B cell (primary cell): ENCODE measurements around the gene C15orf40. TPM values are rescaled to one million over a fixed set of nuclear protein-coding genes. Genes with fewer than 3 reads are reported as not detected.

ENCODE experiments used
- ATAC-seq: fragments of 200-7000 bp; cut with Tn5 transposase; one replicate; pipeline ENCODE4 v1.10.0; 2021; ENCODE audit warnings: low read depth, mild to moderate bottlenecking, moderate number of reproducible peaks, moderate library complexity
- CTCF ChIA-PET: fragments of 350-600 bp; sonication (Branson Sonifier 250); formaldehyde crosslinking; loops from one replicate; lab custom pipeline; 2021; ENCODE audit warnings: antibody characterized with exemption, inconsistent platforms; lab: Charles Lee
- POLR2A ChIA-PET: fragments of 350-600 bp; sonication (Branson Sonifier 250); formaldehyde crosslinking; loops from one replicate; lab custom pipeline; 2021; ENCODE audit warnings: antibody characterized with exemption; lab: Charles Lee
- DNase-seq: peaks from one replicate; pipeline ENCODE4 v3.0.0; 2013
- H2AFZ ChIP-seq: 2 replicates; pipeline ENCODE4 v1.6.1; 2012; ENCODE audit warnings: mild to moderate bottlenecking, low read depth, low read length; ENCODE audit not compliant: insufficient read depth, poor library complexity, severe bottlenecking
- H3K27ac ChIP-seq, 2 donors: 1 replicate in 1 of 2; 2 replicates in 1 of 2; pipeline ENCODE4 v1.5.1; 2012 to 2013; ENCODE audit warnings: low read length in 2 of 2, mild to moderate bottlenecking in 2 of 2, moderate library complexity in 1 of 2
- H3K27me3 ChIP-seq, 4 experiments: fragments of 200-600 bp in 1 of 4; sonication (generic) in 1 of 4; replicated peaks in 1 of 4; 1 replicate in 2 of 4; 2 replicates in 2 of 4; pipeline versions ENCODE4 v1.6.1 to v1.7.0; 2013 to 2016; ENCODE audit warnings: low read length in 3 of 4, mild to moderate bottlenecking in 2 of 4, mixed read lengths in 1 of 4, moderate library complexity in 1 of 4; ENCODE audit not compliant: insufficient read depth in 4 of 4, control insufficient read depth in 3 of 4; ENCODE audit errors: control extremely low read depth in 1 of 4
- H3K36me3 ChIP-seq, 2 experiments: replicated peaks in 1 of 2; 1 replicate in 1 of 2; 2 replicates in 1 of 2; pipeline versions ENCODE4 v1.6.1 to v1.7.1; 2013; ENCODE audit warnings: low read length in 1 of 2; ENCODE audit not compliant: insufficient read depth in 2 of 2, control insufficient read depth in 1 of 2; ENCODE audit errors: control extremely low read depth in 1 of 2, extremely low read depth in 1 of 2
- H3K4me1 ChIP-seq, 2 donors: fragments of 200-600 bp in 1 of 2; sonication (generic) in 1 of 2; 1 replicate in 1 of 2; 2 replicates in 1 of 2; pipeline versions ENCODE4 v1.5.1 to v1.6.1; 2013 to 2017; ENCODE audit warnings: low read length in 2 of 2; ENCODE audit not compliant: control insufficient read depth in 2 of 2, insufficient read depth in 2 of 2
- H3K4me2 ChIP-seq: replicated peaks from 2 replicates; pipeline ENCODE3; 2012; ENCODE audit warnings: mild to moderate bottlenecking, low read depth, low read length; ENCODE audit not compliant: poor library complexity, severe bottlenecking
- H3K4me3 ChIP-seq, 5 experiments: fragments of 200-600 bp in 1 of 5; sonication (generic) in 1 of 5; 1 replicate in 3 of 5; 2 replicates in 2 of 5; pipeline versions ENCODE4 v1.5.1 to v1.7.0; 2011 to 2016; ENCODE audit warnings: low read length in 4 of 5, mild to moderate bottlenecking in 4 of 5, low read depth in 2 of 5, control low read depth in 1 of 5, moderate library complexity in 1 of 5; ENCODE audit not compliant: insufficient read depth in 1 of 5; ENCODE audit errors: control extremely low read depth in 1 of 5, extremely low read depth in 1 of 5
- H3K79me2 ChIP-seq: fragments of 200-600 bp; sonication (generic); one replicate; pipeline ENCODE4 v1.6.0; 2016; ENCODE audit warnings: low read length; ENCODE audit not compliant: control insufficient read depth, insufficient read depth
- H3K9ac ChIP-seq: fragments of 200-600 bp; sonication (generic); 2 replicates; pipeline ENCODE4 v1.6.1; 2017; ENCODE audit warnings: mild to moderate bottlenecking, low read length, moderate library complexity
- H3K9me3 ChIP-seq, 3 donors: one replicate each; pipeline versions ENCODE4 v1.6.1 to v1.7.1; 2013; ENCODE audit warnings: low read length in 2 of 3; ENCODE audit not compliant: control insufficient read depth in 2 of 3, insufficient read depth in 1 of 3; ENCODE audit errors: control extremely low read depth in 1 of 3
- H4K20me1 ChIP-seq: 2 replicates; pipeline ENCODE4 v1.6.0; 2012; ENCODE audit warnings: mild to moderate bottlenecking, low read length; ENCODE audit not compliant: insufficient read depth, control insufficient read depth, poor library complexity, severe bottlenecking
- H3K27ac Mint-ChIP-seq: one replicate; pipeline ENCODE4 v1.8.0; 2021; ENCODE audit warnings: mixed read lengths
- H3K27me3 Mint-ChIP-seq: one replicate; pipeline ENCODE4 v1.8.0; 2021; ENCODE audit warnings: mixed read lengths
- H3K4me1 Mint-ChIP-seq: one replicate; pipeline ENCODE4 v1.8.0; 2021; ENCODE audit warnings: mixed read lengths
- H3K4me3 Mint-ChIP-seq: one replicate; pipeline ENCODE4 v1.8.0; 2021; ENCODE audit warnings: mixed read lengths
- H3K9me3 Mint-ChIP-seq: one replicate; pipeline ENCODE4 v1.8.0; 2022; ENCODE audit warnings: mixed read lengths; ENCODE audit not compliant: insufficient read depth
- EZH2 ChIP-seq: IDR thresholded peaks from 2 replicates; pipeline ENCODE4 v1.6.1; 2012; ENCODE audit warnings: borderline replicate concordance, low read depth, mild to moderate bottlenecking, moderate library complexity, low read length; ENCODE audit not compliant: insufficient read depth, poor library complexity, severe bottlenecking
- WGBS: methylation state at CpG from one replicate; pipeline ENCODE4 v1.1.5; 2013; ENCODE audit warnings: missing lambda C conversion rate; ENCODE audit not compliant: insufficient coverage; 5-methylcytosine and 5-hydroxymethylcytosine counted together
- intact Hi-C: fragments of 100-400 bp; cut with micrococcal nuclease; formaldehyde crosslinking; loops from one replicate; pipeline ENCODE4 v1.10.0; 2022
- polyA plus RNA-seq: library from polyadenylated mRNA; depleted of rRNA; stranded (reverse); fragments of >200 nt; gene quantifications from 2 replicates; pipeline ENCODE4 v1.2.3, GENCODE V29; 2012
- total RNA-seq, 2 donors: library from RNA; stranded (reverse); fragments of 120-200 nt in 1 of 2; gene quantifications; 1 replicate in 1 of 2; 2 replicates in 1 of 2; pipeline versions ENCODE4 v1.2.3 to v1.2.4, GENCODE V29; 2013 to 2022
- TF ChIP-seq, protein P1 (sequence below): fragments of 200-600 bp; IDR thresholded peaks from one replicate; pipeline ENCODE4 v1.8.0; 2022; ENCODE audit warnings: antibody characterized with exemption, mild to moderate bottlenecking

Gene C15orf40
- total and polyA plus RNA-seq, 2 donors (not counting 1 experiment from before 2014, with no cell fraction given): 24.0 to 40.7 TPM

GRCh38 chr15:82964890-82965289 is 46.5 kb downstream of the C15orf40 start:
- Histone ChIP-seq H3K9me3 (no peaks in the 10 kb centered on the region), H2AFZ (no peak overlapping the region), H3K36me3 (no peaks in the 10 kb centered on the region), H3K27me3 (no peaks in the 10 kb centered on the region), H3K79me2 (no peaks in the 10 kb centered on the region), H3K4me1 (no peaks in the 10 kb centered on the region), H3K27ac (no peak overlapping the region), H3K4me2 (no peak overlapping the region), H4K20me1 (no peaks in the 10 kb centered on the region), H3K4me3 (no peak overlapping the region), H3K9ac (no peak overlapping the region)
- H3K4me3 Mint-ChIP-seq: no peak overlapping the region
- no peaks in the 10 kb centered on the region for H3K9me3 Mint-ChIP-seq
- no peak for DNase-seq
- ChIA-PET POLR2A (no interaction called here), CTCF (no interaction called here)
- H3K27ac Mint-ChIP-seq: no peak overlapping the region
- intact Hi-C loops: no loop called here
- 100% methylated on average over 2 of the region's 5 CpGs for WGBS
- H3K27me3 Mint-ChIP-seq: no peaks in the 10 kb centered on the region
- no peak for TF ChIP-seq EZH2
- TF ChIP-seq, protein P1, sequence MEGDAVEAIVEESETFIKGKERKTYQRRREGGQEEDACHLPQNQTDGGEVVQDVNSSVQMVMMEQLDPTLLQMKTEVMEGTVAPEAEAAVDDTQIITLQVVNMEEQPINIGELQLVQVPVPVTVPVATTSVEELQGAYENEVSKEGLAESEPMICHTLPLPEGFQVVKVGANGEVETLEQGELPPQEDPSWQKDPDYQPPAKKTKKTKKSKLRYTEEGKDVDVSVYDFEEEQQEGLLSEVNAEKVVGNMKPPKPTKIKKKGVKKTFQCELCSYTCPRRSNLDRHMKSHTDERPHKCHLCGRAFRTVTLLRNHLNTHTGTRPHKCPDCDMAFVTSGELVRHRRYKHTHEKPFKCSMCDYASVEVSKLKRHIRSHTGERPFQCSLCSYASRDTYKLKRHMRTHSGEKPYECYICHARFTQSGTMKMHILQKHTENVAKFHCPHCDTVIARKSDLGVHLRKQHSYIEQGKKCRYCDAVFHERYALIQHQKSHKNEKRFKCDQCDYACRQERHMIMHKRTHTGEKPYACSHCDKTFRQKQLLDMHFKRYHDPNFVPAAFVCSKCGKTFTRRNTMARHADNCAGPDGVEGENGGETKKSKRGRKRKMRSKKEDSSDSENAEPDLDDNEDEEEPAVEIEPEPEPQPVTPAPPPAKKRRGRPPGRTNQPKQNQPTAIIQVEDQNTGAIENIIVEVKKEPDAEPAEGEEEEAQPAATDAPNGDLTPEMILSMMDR: no peak
- ATAC-seq: no peak
- no peaks in the 10 kb centered on the region for H3K4me1 Mint-ChIP-seq

DNA sequence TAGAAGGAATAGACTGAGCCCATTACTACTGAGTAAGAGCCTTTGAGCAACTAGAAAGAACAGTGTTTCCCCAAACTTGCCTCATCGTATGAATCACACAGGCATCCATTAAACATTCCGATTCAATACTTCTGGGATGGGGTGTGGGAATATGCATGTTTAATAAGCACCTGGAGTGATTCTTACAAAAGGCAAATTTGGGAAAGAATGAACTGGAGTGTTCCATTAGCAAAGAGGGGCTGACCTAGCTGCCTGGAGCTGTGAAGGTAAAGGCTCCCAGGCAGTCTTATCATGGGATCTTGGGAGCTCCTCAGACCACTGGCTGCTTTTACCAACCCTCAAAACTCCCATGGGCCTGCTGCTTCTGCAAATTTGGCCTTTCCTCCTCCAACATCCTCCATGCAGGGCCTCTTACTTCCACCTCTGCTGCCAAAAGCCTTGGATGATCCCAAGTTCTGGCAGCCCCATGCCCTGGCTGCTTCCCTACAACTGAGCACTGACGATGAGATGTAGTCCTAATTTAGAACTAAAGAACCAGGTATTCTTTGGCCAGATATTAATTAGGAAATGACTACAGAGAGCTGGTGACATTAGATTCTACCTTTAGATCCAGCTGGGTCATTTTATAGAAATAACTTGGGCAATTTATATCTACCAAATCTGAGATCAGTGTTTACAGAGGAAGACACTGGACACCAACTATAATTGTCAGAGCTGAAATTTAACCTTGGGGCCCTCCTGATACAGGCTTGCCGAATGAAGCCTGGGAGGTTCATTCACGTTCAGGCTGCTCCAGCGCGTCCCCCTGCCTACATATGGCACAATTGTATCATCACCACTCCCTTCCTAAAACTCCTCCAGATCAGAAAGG is 47.7 kb downstream of the C15orf40 start:
- ChIA-PET POLR2A (no interaction called here), CTCF (no interaction called here)
- intact Hi-C loops: no loop called here
- DNase-seq: no peak
- Histone ChIP-seq H3K4me1 (no peaks in the 10 kb centered on the region), H3K27me3 (no peaks in the 10 kb centered on the region), H2AFZ (no peak overlapping the region), H3K4me2 (no peak overlapping the region), H3K36me3 (no peaks in the 10 kb centered on the region), H3K79me2 (no peaks in the 10 kb centered on the region), H3K27ac (no peak overlapping the region), H3K9ac (no peak overlapping the region), H3K9me3 (no peaks in the 10 kb centered on the region), H4K20me1 (no peaks in the 10 kb centered on the region), H3K4me3 (no peak overlapping the region)
- no peak overlapping the region for H3K4me3 Mint-ChIP-seq
- no peak for ATAC-seq
- no peak for TF ChIP-seq EZH2
- TF ChIP-seq, protein P1: no peak
- 100% methylated on average over 2 of the region's 7 CpGs for WGBS
- no peaks in the 10 kb centered on the region for H3K27me3 Mint-ChIP-seq
- no peaks in the 10 kb centered on the region for H3K4me1 Mint-ChIP-seq
- H3K9me3 Mint-ChIP-seq: no peaks in the 10 kb centered on the region
- H3K27ac Mint-ChIP-seq: no peak overlapping the region
